ENCODE data around the gene ITGAX. TPM values are rescaled to one million over a fixed set of nuclear protein-coding genes. Genes with fewer than 3 reads are reported as not detected.

Gene ITGAX
- total RNA-seq, 1 donor from 2014 or later, result not detected

GRCh38 chr16:31395647-31396046 lies 40.7 kb downstream of the ITGAX start:
- no peak for FAIRE-seq
- no peak overlapping the region for H3K4me3 ChIP-seq (ENCODE audit: low read depth, low read length)
- TF ChIP-seq CTCF (IDR thresholded peaks at IDR 0.05; ENCODE audit: insufficient read depth, low read length, severe bottlenecking), result no peak

GRCh38 chr16:31397096-31397660 lies 42.2 kb downstream of the ITGAX start:
- no peak for DNase-seq (ENCODE audit: low read depth)
- Histone ChIP-seq H3K36me3 (ENCODE audit: control insufficient read depth, insufficient read depth, low read length) (no peaks in the 10 kb centered on the region), H3K4me3 (ENCODE audit: low read depth, low read length) (no peak overlapping the region), H3K27me3 (ENCODE audit: control insufficient read depth, insufficient read depth, low read length) (no peaks in the 10 kb centered on the region)
- FAIRE-seq, result no peak
- no peak for TF ChIP-seq CTCF (IDR thresholded peaks at IDR 0.05; ENCODE audit: insufficient read depth, low read length, severe bottlenecking)

More at GRCh38 chr16:31395647-31396046, 40.7 kb downstream of the ITGAX start:
- no peaks in the 10 kb centered on the region for H3K27me3 ChIP-seq (ENCODE audit: control insufficient read depth, insufficient read depth, low read length)
- no peak for DNase-seq (ENCODE audit: low read depth)
- no peaks in the 10 kb centered on the region for H3K36me3 ChIP-seq (ENCODE audit: control insufficient read depth, insufficient read depth, low read length)

GRCh38 chr16:31397701-31398100 lies 42.7 kb downstream of the ITGAX start:
- no peaks in the 10 kb centered on the region for H3K36me3 ChIP-seq (ENCODE audit: control insufficient read depth, insufficient read depth, low read length)
- no peak for TF ChIP-seq CTCF (IDR thresholded peaks at IDR 0.05; ENCODE audit: insufficient read depth, low read length, severe bottlenecking)
- no peak for DNase-seq (ENCODE audit: low read depth)
- no peak overlapping the region for H3K4me3 ChIP-seq (ENCODE audit: low read depth, low read length)
- H3K27me3 ChIP-seq (ENCODE audit: control insufficient read depth, insufficient read depth, low read length), result no peaks in the 10 kb centered on the region
- FAIRE-seq, result no peak

GRCh38 chr16:31400191-31400590 lies 45.2 kb downstream of the ITGAX start:
- H3K27me3 ChIP-seq (ENCODE audit: control insufficient read depth, insufficient read depth, low read length), result no peaks in the 10 kb centered on the region
- H3K36me3 ChIP-seq (ENCODE audit: control insufficient read depth, insufficient read depth, low read length), result no peaks in the 10 kb centered on the region
- TF ChIP-seq CTCF (IDR thresholded peaks at IDR 0.05; ENCODE audit: insufficient read depth, low read length, severe bottlenecking), result no peak
- FAIRE-seq (no peak), DNase-seq (ENCODE audit: low read depth) (no peak)
- H3K4me3 ChIP-seq (ENCODE audit: low read depth, low read length), result no peak overlapping the region

- no peaks in the 10 kb centered on the region for H3K27me3 ChIP-seq (ENCODE audit: control insufficient read depth, insufficient read depth, low read length)
- H3K36me3 ChIP-seq (ENCODE audit: control insufficient read depth, insufficient read depth, low read length), result no peaks in the 10 kb centered on the region
- no peak overlapping the region for H3K4me3 ChIP-seq (ENCODE audit: low read depth, low read length)
- no peak for FAIRE-seq
- DNase-seq (ENCODE audit: low read depth), result no peak
- TF ChIP-seq CTCF (IDR thresholded peaks at IDR 0.05; ENCODE audit: insufficient read depth, low read length, severe bottlenecking), result no peak
Observed at GRCh38 chr16:31401436-31401835, 46.5 kb downstream of the ITGAX start.

- Histone ChIP-seq H3K36me3 (ENCODE audit: control insufficient read depth, insufficient read depth, low read length) (no peaks in the 10 kb centered on the region), H3K4me3 (ENCODE audit: low read depth, low read length) (no peak overlapping the region), H3K27me3 (ENCODE audit: control insufficient read depth, insufficient read depth, low read length) (no peaks in the 10 kb centered on the region)
- TF ChIP-seq CTCF (IDR thresholded peaks at IDR 0.05; ENCODE audit: insufficient read depth, low read length, severe bottlenecking), result no peak
- FAIRE-seq (no peak), DNase-seq (ENCODE audit: low read depth) (no peak)
Observed at GRCh38 chr16:31402687-31403086, 47.7 kb downstream of the ITGAX start.
